ENCODE data around the gene KCNJ4.

KCNJ4 gene

DNA sequence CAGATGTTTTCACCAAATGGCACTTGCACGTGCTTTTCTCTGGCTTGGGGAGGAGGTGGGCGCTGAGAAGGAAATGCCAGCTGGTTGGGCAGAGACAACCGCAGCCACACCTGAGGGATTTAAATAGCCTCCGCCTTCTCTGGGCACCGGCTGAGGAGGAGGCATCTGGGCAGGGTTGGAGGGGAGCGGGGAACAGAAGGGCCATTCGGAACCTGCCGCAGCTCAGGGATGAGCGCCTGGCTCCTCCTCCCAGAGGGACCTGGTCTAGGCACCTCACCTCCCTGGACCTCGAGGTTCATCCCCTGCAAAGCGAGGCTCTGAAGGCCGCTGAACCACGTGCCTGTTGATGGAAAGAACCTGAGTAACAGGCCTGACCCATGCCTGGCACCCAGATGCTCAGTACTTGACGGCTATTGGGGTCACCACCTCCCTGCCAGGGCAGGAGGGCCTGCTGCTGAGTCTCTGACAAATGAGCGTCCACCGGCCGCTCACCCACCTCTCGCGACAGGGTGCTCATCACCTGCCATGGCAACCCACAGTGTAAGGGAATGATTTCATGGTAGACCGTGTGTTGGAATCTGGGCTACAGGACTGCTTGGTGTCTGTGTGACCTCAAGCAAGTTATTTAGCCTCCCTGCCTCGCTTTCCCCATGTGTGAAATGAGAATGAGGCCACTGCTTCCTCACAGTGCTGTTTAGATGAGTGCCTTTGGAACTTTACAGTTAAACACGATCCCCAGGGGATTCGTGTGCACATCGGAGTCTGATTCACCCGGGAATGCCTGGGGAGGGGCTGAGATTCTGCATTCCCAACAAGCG is 10.9 kb upstream of the KCNJ4 start:
- TF ChIP-seq SP2 (tag by site-specific recombination; IDR thresholded peaks at IDR 0.05): peak; percentile 39
- TF ChIP-seq ZNF600 (tag by site-specific recombination; IDR thresholded peaks at IDR 0.05): 0 out of 2 replicates have a peak, but pooled peaks have one; percentile 51
- 0 out of 2 replicates have a peak, but pooled peaks have one; percentile 38 for TF ChIP-seq MZF1 (tag by site-specific recombination; IDR thresholded peaks at IDR 0.05; ENCODE audit: borderline replicate concordance)
- 0 out of 2 replicates have a peak, but pooled peaks have one; percentile 12 for TF ChIP-seq ZBTB17 (tag by site-specific recombination; IDR thresholded peaks at IDR 0.05)
- TF ChIP-seq ZNF16 (tag by site-specific recombination; IDR thresholded peaks at IDR 0.05; ENCODE audit: low read depth): no peak
- peak; percentile 40; the same call in 1 of the 2 replicates for TF ChIP-seq INSM2 (tag by site-specific recombination; IDR thresholded peaks at IDR 0.05)
- TF ChIP-seq ZNF311 (tag by site-specific recombination; IDR thresholded peaks at IDR 0.05; ENCODE audit: borderline replicate concordance): no peak
- TF ChIP-seq, protein P1, sequence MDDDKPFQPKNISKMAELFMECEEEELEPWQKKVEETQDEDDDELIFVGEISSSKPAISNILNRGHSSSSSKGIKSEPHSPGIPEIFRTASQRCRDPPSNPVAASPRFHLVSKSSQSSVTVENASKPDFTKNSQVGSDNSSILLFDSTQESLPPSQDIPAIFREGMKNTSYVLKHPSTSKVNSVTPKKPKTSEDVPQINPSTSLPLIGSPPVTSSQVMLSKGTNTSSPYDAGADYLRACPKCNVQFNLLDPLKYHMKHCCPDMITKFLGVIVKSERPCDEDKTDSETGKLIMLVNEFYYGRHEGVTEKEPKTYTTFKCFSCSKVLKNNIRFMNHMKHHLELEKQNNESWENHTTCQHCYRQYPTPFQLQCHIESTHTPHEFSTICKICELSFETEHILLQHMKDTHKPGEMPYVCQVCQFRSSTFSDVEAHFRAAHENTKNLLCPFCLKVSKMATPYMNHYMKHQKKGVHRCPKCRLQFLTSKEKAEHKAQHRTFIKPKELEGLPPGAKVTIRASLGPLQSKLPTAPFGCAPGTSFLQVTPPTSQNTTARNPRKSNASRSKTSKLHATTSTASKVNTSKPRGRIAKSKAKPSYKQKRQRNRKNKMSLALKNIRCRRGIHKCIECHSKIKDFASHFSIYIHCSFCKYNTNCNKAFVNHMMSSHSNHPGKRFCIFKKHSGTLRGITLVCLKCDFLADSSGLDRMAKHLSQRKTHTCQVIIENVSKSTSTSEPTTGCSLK (tag by site-specific recombination; IDR thresholded peaks at IDR 0.05): no peak
- CTCF ChIA-PET: interaction anchor here (1.2 kb wide), 1 partner anchor 32 kb away, joined by 4 read pairs; no protein-coding TSS in a partner anchor
- H3K9me3 ChIP-seq (ENCODE audit: control insufficient read depth, insufficient read depth, low read depth, low read length): no peaks in the 10 kb centered on the region
- POLR2A ChIA-PET: interaction anchor here (0.9 kb wide), 1 partner anchor 15 kb away, joined by 3 read pairs; no protein-coding TSS in a partner anchor
- no peaks in the 10 kb centered on the region for H3K36me3 ChIP-seq (ENCODE audit: control insufficient read depth in 2 of 2, insufficient read depth in 1 of 2, low read length in 2 of 2)
- peaks cover 6% of the 10 kb centered on the region for H3K4me1 ChIP-seq (ENCODE audit: control insufficient read depth, insufficient read depth, low read length)
- H3K27ac ChIP-seq (ENCODE audit: extremely low read depth, low read depth, low read length): no peak overlapping the region
- H3K4me3 ChIP-seq (ENCODE audit: low read depth, low read length): no peak overlapping the region

- H3K4me1 ChIP-seq (ENCODE audit: control insufficient read depth, insufficient read depth, low read length): peaks cover 6% of the 10 kb centered on the region
- ChIA-PET POLR2A (interaction anchor here (0.9 kb wide), 1 partner anchor 14 kb away, joined by 3 read pairs; no protein-coding TSS in a partner anchor), CTCF (interaction anchor here (1.2 kb wide), 1 partner anchor 31 kb away, joined by 4 read pairs; no protein-coding TSS in a partner anchor)
- no peak overlapping the region for H3K27ac ChIP-seq (ENCODE audit: extremely low read depth, low read depth, low read length)
- no peak for TF ChIP-seq ZNF423 (tag by site-specific recombination; IDR thresholded peaks at IDR 0.05)
- TF ChIP-seq, protein P2, sequence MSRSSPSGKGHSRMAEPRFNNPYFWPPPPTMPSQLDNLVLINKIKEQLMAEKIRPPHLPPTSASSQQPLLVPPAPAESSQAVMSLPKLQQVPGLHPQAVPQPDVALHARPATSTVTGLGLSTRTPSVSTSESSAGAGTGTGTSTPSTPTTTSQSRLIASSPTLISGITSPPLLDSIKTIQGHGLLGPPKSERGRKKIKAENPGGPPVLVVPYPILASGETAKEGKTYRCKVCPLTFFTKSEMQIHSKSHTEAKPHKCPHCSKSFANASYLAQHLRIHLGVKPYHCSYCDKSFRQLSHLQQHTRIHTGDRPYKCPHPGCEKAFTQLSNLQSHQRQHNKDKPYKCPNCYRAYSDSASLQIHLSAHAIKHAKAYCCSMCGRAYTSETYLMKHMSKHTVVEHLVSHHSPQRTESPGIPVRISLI (tag by site-specific recombination; IDR thresholded peaks at IDR 0.05): 0 out of 2 replicates have a peak, but pooled peaks have one; percentile 12
- TF ChIP-seq, protein P3, sequence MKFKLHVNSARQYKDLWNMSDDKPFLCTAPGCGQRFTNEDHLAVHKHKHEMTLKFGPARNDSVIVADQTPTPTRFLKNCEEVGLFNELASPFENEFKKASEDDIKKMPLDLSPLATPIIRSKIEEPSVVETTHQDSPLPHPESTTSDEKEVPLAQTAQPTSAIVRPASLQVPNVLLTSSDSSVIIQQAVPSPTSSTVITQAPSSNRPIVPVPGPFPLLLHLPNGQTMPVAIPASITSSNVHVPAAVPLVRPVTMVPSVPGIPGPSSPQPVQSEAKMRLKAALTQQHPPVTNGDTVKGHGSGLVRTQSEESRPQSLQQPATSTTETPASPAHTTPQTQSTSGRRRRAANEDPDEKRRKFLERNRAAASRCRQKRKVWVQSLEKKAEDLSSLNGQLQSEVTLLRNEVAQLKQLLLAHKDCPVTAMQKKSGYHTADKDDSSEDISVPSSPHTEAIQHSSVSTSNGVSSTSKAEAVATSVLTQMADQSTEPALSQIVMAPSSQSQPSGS (tag by site-specific recombination; IDR thresholded peaks at IDR 0.05; ENCODE audit: low read depth): peak; percentile 65
- TF ChIP-seq SCRT2 (tag by site-specific recombination; IDR thresholded peaks at IDR 0.05): peak; percentile 80
- no peak for TF ChIP-seq ZNF155 (tag by site-specific recombination; IDR thresholded peaks at IDR 0.05)
- no peak for TF ChIP-seq ZNF610 (tag by site-specific recombination; IDR thresholded peaks at IDR 0.05; ENCODE audit: borderline replicate concordance)
- no peak for TF ChIP-seq GLIS2 (tag by site-specific recombination; IDR thresholded peaks at IDR 0.05)
- TF ChIP-seq ZNF555 (tag by site-specific recombination; conservative IDR thresholded peaks at IDR 0.05): no peak
- peak; percentile 67; the same call in 1 of the 2 replicates for TF ChIP-seq SCRT1 (tag by site-specific recombination; IDR thresholded peaks at IDR 0.05; ENCODE audit: borderline replicate concordance)
- no peak for TF ChIP-seq EGR2 (tag by site-specific recombination; IDR thresholded peaks at IDR 0.05; ENCODE audit: low read depth)
- no peak for TF ChIP-seq ZNF571 (tag by site-specific recombination; IDR thresholded peaks at IDR 0.05)
- TF ChIP-seq ZNF18 (tag by site-specific recombination; IDR thresholded peaks at IDR 0.05): no peak
- TF ChIP-seq ZBTB48 (tag by site-specific recombination; IDR thresholded peaks at IDR 0.05): no peak
- H3K36me3 ChIP-seq (ENCODE audit: control insufficient read depth in 2 of 2, insufficient read depth in 1 of 2, low read length in 2 of 2): no peaks in the 10 kb centered on the region
- H3K9me3 ChIP-seq (ENCODE audit: control insufficient read depth, insufficient read depth, low read depth, low read length): no peaks in the 10 kb centered on the region
- H3K4me3 ChIP-seq (ENCODE audit: low read depth, low read length): no peak overlapping the region
Measured at GRCh38 chr22:38464992-38465672, 10.1 kb upstream of the KCNJ4 start.
